COLO829 (cell line): ENCODE data around the gene CEP63.

ENCODE experiments used
- DNase-seq: peaks from one replicate; pipeline ENCODE4 v3.0.0; 2012; ENCODE audit warnings: low spot score

The CEP63 gene

GRCh38 chr3:134468519-134468918 lies 17.3 kb upstream of the CEP63 start:
- DNase-seq, result no peak

- no peak for DNase-seq
Observed at GRCh38 chr3:134471521-134472193, 14.2 kb upstream of the CEP63 start.

GRCh38 chr3:134472831-134473230 lies 13.0 kb upstream of the CEP63 start:
- no peak for DNase-seq

DNA sequence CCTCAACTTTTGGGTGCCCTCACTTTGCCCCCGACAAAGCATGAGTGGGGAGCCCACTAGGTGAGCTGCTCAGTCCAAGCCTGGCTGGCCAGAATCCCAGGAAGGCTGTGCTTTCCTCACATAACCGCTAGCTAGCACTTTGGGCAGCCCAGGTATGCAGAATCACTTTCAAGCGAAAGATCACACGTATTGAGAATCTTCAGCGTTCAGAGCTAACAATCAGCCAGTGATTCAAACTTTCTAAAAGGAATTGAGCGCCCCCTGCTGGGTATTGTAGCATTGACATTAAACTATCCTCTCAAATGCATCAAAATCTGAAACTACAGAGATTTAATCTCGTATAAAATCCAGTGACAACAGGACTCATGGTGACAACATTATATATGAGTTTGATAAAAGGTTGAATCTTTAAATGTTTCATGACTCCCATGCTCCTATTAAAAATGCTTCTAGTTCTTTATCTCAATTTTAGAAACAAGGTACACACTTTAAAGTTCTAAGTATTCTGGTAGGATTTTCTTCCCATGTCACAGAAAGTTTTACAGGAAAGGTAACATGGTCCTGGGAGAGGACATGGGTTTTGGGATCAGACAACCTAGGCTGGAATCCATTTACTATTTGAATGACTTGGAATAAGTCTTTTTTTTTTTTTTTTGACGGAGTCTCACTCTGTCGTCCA lies 11.8 kb upstream of the CEP63 start:
- DNase-seq, result peak; percentile 62

DNA sequence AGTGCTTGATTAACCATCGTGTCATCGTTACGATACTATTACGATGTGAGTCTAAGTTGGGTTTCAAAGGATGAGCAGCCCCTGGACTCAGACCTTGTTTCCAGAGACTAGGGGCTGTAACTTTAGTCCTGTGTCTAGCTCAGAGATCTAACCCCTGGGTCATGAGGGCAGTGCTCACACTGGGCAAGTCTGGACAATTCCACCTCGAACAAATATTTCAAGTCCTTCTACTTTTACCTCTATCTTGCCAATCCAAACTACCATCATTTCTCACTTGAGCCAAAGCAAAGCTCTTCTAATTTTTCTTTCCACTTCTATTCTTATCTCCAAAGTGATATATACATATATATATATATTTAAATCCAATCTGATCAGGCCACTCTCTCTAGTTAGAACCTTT lies 10.9 kb upstream of the CEP63 start:
- no peak for DNase-seq

- DNase-seq, result no peak
Observed at GRCh38 chr3:134476306-134476705, 9.6 kb upstream of the CEP63 start.

DNA sequence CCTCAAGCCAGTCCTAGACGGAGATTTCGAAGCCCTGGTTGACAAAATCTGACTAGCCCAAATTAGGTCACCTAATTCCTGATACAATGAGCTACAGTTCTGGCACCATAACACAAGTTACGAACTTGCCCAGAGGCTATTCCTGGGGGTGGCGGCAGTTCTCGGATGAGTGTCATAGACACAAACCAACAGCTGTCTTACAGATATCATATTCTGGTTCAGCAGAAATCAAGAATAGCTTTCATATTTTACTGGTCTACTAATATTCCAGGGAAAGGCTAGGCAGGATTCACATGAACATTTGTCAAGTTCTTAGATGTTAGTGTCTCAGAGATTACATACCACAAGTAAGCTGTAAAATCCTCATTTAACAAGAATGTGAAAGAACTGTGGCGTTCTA lies 8.9 kb upstream of the CEP63 start:
- no peak for DNase-seq

GRCh38 chr3:134477938-134478337 lies 7.9 kb upstream of the CEP63 start:
- peak; percentile 77 for DNase-seq

- no peak for DNase-seq
Observed at GRCh38 chr3:134480546-134480945, 5.3 kb upstream of the CEP63 start.

- DNase-seq, result no peak
Observed at GRCh38 chr3:134481166-134481565, 4.7 kb upstream of the CEP63 start.

GRCh38 chr3:134482622-134483021 lies 3.2 kb upstream of the CEP63 start:
- no peak for DNase-seq

DNA sequence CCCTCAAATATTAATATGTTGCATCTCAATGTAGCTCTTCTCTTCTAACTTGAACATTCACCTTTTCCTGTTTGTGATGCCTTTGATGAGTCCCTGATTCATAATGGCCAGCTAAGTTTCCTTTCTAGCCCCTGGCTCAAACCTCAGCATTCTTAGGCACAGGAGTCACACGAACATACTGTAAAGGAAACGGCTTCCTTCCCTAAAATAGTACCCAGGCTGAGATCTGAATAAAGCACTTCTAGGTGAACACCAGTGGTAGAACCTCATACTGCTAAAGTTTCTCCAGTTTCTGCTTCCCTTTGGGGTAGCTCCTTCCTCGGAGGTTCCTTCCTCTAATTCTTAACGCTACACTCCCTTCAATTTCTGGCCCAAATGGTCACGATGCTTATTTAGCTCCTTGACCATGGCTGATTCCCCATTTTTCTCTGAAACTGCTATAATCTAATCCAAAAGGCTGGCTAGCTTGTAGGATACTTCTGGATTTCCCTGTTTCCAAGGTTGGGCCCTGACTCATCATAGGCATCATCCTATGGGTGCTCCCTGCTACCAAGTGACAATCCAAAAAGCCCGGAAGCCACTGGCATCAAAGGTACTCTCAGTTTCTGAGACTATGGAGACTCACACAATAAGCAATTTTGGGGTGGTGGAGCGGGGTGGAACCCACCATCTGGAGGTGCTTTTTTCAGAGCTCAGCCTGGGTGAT lies 2.5 kb upstream of the CEP63 start:
- no peak for DNase-seq

- no peak for DNase-seq
Observed at GRCh38 chr3:134485075-134485717, 661 bp upstream of the CEP63 start.

DNA sequence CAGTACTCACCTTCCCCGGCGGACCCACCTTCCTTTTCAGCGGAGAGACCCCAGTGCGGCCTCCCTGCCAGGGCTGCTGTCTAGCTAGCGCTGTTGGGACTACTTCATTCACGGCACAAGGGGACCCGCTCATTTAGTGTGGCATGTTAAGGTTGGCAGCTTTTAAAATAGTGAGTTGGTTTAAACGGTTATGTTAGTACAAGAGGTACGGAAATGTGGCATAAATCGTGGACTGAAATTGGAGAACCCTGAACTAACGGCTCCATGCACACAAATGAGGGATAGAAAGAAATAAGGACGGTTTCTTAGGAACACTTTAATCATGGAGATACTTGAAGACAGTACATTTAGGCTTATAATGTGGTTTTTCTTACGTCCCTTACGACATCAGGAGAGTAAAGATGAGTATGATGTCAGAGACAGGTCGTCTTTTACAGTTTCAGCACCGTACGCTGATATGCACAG lies 752 bp downstream of the CEP63 start:
- no peak for DNase-seq

DNA sequence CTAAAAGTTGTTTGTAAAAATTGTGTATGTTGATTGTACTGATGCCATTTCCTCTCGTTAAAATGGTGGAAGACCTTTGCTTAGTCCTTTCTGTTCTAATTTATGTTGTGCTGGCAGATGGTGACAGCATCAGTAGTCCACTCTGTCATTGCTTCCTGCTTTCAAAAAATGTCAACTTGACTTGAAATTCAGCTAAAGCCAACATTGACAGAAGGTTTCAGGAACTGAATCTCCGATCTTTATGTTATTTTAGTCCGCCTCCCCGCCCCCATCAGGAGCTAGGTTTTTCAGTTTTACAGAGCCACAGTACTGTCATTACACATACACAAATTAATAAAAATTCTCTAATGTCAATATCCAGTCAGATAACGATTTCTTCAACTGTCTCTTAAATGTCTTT lies 1.5 kb downstream of the CEP63 start:
- no peak for DNase-seq

GRCh38 chr3:134494495-134494894 lies 8.6 kb downstream of the CEP63 start:
- peak; percentile 92 for DNase-seq

- no peak for DNase-seq
Observed at GRCh38 chr3:134495980-134496379, 10.1 kb downstream of the CEP63 start.

- DNase-seq, result no peak
Observed at GRCh38 chr3:134496471-134497071, 10.7 kb downstream of the CEP63 start.

DNA sequence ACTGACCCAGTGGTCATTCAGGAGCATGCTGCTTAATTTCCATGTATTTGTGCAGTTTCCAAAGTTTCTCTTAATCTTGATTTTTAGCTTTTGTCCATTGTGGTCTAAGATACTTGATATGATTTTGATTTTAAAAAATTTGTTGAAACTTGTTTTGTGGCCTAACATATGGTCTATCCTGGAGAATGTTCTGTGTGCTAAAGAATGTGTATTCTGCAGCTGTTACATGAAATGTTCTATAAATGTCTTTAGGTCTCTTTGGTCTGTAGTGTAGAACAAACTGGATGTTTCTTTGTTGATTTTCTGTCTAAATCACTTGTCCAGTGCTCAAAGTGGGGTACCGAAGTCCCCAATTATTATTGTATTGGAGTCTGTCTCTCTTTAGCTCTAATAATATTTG lies 17.4 kb downstream of the CEP63 start:
- DNase-seq, result no peak

DNA sequence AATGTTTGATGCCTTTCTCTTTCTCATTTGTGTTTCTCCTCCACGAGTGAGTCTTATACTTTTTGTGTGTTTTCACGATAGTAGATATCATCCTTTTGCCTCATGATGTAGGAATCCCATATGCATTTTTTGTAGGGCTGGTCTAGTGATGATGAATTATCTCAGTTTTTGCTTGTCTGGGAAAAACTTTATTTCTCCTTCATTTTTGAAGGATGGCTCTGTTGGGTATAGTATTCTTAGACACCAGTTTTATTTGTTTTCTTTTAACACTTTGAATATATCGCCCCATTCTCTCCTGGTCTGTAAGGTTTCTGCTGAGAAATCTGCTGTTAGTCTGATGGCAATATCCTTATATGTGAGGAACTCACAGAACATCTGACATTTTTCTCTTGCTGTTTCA lies 18.3 kb downstream of the CEP63 start:
- DNase-seq, result no peak

- no peak for DNase-seq
Observed at GRCh38 chr3:134505485-134505884, 19.6 kb downstream of the CEP63 start.

GRCh38 chr3:134511500-134511899 lies 25.6 kb downstream of the CEP63 start:
- DNase-seq, result no peak
